Right lobe of liver (tissue), 6 donors: ENCODE measurements around the gene SNX5. TPM values are rescaled to one million over a fixed set of nuclear protein-coding genes. Genes with fewer than 3 reads are reported as not detected.

Source experiments
- ATAC-seq, 4 donors: fragments of 200-7000 bp; cut with Tn5 transposase; one replicate each; pipeline ENCODE4 v1.9.1; 2020; ENCODE audit warnings: mild to moderate bottlenecking in 4 of 4, moderate library complexity in 4 of 4
- DNase-seq, 3 donors: peaks; one replicate each; pipeline ENCODE4 v3.0.0-alpha.2; 2020
- H3K27ac ChIP-seq, 3 donors: fragments of 200-600 bp; one replicate each; pipeline ENCODE4 v1.8.0; 2022
- H3K27me3 ChIP-seq, 2 donors: fragments of 200-600 bp; one replicate each; pipeline ENCODE4 v1.8.0; 2022
- H3K36me3 ChIP-seq, 4 donors: fragments of 200-600 bp; sonication (generic) in 1 of 4; one replicate each; pipeline versions ENCODE4 v1.5.1 to v1.8.0; 2017 to 2022; ENCODE audit warnings: control low read depth in 1 of 4
- H3K4me1 ChIP-seq, 4 donors: fragments of 200-600 bp; sonication (generic) in 1 of 4; one replicate each; pipeline versions ENCODE4 v1.5.1 to v1.8.0; 2017 to 2022; ENCODE audit warnings: control low read depth in 1 of 4
- H3K4me3 ChIP-seq, 3 donors: fragments of 200-600 bp; one replicate each; pipeline ENCODE4 v1.8.0; 2022
- H3K9me3 ChIP-seq, 4 donors: fragments of 200-600 bp; sonication (generic) in 1 of 4; one replicate each; pipeline versions ENCODE4 v1.5.1 to v1.8.0; 2017 to 2022; ENCODE audit warnings: control low read depth in 1 of 4
- POLR2A ChIP-seq: fragments of 450-650 bp; IDR thresholded peaks from one replicate; pipeline ENCODE4 v1.6.1; 2017; ENCODE audit warnings: antibody characterized with exemption, mild to moderate bottlenecking
- WGBS: methylation state at CpG from one replicate; pipeline ENCODE4 v1.1.6; 2018; ENCODE audit warnings: low coverage, low lambda C conversion rate; ENCODE audit not compliant: insufficient coverage; ENCODE audit errors: missing lambda C conversion rate; 5-methylcytosine and 5-hydroxymethylcytosine counted together
- intact Hi-C, 2 donors: fragments of 100-400 bp; cut with DNase I; formaldehyde crosslinking; loops; one replicate each; pipeline versions ENCODE4 v1.11.2 to v1.14.1; 2022
- total RNA-seq, 6 experiments: library from RNA; depleted of rRNA in 2 of 6; stranded (reverse); fragments of >200 nt in 2 of 6; fragmentation: NEBNext Ultra II Directional in 3 of 6; extraction: Animal tissue kit (Norgen Biotek cat#: 25700) in 3 of 6; gene quantifications; one replicate each; pipeline versions ENCODE4 v1.1.0 to v1.2.4, GENCODE V29; 2016 to 2023
- TF ChIP-seq, protein P1 (sequence below), 4 donors: fragments of 200-600 bp in 3 of 4; fragments of 450-650 bp in 1 of 4; IDR thresholded peaks; one replicate each; pipeline versions ENCODE4 v1.5.1 to v1.8.0; 2016 to 2022; ENCODE audit warnings: antibody characterized with exemption in 4 of 4, mild to moderate bottlenecking in 2 of 4
- donor health status: DM: no; HTN: yes; CAD: no.
- donor health status: DM: no; HTN: no; CAD: no.
- donor health status: DM: no; HTN: no; CAD: no.
- donor health status: DM: no; HTN: yes; CAD: no.
- donor health status: DM: no; HTN: yes; CAD: no.

Gene SNX5
- total RNA-seq, 6 experiments from 2014 or later, result 32.6 to 74.5 (median 46.0) TPM

DNA sequence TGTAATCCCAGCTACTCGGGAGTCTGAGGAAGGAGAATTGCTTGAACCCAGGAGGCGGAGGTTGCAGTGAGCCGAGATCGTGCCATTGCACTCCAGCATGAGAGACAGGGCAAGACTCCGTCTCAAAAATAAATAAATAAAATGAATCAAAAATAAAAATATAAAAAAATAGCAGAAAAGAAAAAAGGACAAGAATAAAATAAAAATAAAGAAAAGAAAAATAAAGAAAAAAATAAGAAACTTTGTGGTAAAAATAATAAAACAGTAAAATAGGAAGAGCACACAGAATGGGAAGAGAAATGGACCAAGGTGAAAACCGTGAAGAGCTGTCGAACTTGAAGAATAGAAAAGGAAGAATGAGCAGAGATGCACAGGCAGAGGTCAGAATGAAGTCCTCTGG is 63.0 kb downstream of the SNX5 start:
- DNase-seq (no peak), ATAC-seq (no peak)
- intact Hi-C loops, result loop anchor here in 1 of 2 donors (10.0 kb wide), 1 partner anchor 281 kb away; no protein-coding TSS in a partner anchor
- TF ChIP-seq, protein P1, sequence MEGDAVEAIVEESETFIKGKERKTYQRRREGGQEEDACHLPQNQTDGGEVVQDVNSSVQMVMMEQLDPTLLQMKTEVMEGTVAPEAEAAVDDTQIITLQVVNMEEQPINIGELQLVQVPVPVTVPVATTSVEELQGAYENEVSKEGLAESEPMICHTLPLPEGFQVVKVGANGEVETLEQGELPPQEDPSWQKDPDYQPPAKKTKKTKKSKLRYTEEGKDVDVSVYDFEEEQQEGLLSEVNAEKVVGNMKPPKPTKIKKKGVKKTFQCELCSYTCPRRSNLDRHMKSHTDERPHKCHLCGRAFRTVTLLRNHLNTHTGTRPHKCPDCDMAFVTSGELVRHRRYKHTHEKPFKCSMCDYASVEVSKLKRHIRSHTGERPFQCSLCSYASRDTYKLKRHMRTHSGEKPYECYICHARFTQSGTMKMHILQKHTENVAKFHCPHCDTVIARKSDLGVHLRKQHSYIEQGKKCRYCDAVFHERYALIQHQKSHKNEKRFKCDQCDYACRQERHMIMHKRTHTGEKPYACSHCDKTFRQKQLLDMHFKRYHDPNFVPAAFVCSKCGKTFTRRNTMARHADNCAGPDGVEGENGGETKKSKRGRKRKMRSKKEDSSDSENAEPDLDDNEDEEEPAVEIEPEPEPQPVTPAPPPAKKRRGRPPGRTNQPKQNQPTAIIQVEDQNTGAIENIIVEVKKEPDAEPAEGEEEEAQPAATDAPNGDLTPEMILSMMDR (IDR thresholded peaks at IDR 0.05), result no peak
- TF ChIP-seq POLR2A, result no peak
- Histone ChIP-seq H3K4me1 (peaks cover 0 to 7% (median under 1%) of the 10 kb centered on the region in 4 donors), H3K27me3 (no peaks in the 10 kb centered on the region), H3K27ac (no peak overlapping the region), H3K36me3 (no peaks in the 10 kb centered on the region), H3K4me3 (no peak overlapping the region), H3K9me3 (no peaks in the 10 kb centered on the region)
- WGBS, result 81% methylated on average over 6 of the region's 7 CpGs

GRCh38 chr20:17904027-17904426 is 64.6 kb downstream of the SNX5 start:
- TF ChIP-seq, protein P1 (IDR thresholded peaks at IDR 0.05), result no peak
- no peak for TF ChIP-seq POLR2A
- DNase-seq, result no peak
- Histone ChIP-seq H3K36me3 (no peaks in the 10 kb centered on the region), H3K27ac (no peak overlapping the region), H3K27me3 (no peaks in the 10 kb centered on the region), H3K9me3 (no peaks in the 10 kb centered on the region), H3K4me1 (no peaks in the 10 kb centered on the region), H3K4me3 (no peak overlapping the region)
- WGBS, result 67% methylated on average over 1 of the region's 3 CpGs
- intact Hi-C loops, result loop anchor here in 1 of 2 donors (10.0 kb wide), 1 partner anchor 279 kb away; no protein-coding TSS in a partner anchor
- ATAC-seq, result no peak

DNA sequence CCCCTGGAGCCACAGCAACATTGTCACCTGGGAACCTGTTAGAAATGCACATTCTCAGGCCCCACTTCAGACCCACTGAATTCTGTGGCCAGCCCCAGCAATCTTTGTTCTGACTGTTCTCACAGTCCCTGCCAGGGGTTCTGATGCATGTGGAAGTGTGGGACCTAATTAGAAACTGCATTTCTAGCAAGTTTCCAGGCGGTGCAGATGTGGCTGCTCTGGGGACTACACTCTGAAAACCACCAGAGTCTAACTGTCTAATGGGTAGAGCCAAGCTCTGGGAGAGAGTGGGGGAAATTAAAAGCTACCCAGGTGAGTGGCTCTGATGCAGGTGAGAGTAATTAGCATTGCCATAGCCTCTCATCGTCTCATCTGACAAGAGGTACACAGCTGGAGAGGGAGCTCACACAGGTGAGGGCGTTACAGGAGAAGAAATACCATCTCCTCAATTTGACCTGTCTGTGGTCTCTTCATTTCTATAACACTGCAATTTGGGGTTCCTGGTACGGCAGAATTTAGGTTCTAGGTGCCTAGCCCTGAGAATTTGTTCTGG is 66.0 kb downstream of the SNX5 start:
- no peak for TF ChIP-seq POLR2A
- TF ChIP-seq, protein P1 (IDR thresholded peaks at IDR 0.05), result no peak
- Histone ChIP-seq H3K4me3 (no peak overlapping the region), H3K27ac (no peak overlapping the region), H3K36me3 (no peaks in the 10 kb centered on the region), H3K4me1 (peaks cover 0 to 9% (median 0%) of the 10 kb centered on the region in 4 donors), H3K27me3 (no peaks in the 10 kb centered on the region), H3K9me3 (no peaks in the 10 kb centered on the region)
- ATAC-seq, result no peak
- intact Hi-C loops, result loop anchor here in 1 of 2 donors (10.0 kb wide), 1 partner anchor 278 kb away; no protein-coding TSS in a partner anchor
- DNase-seq, result no peak
- WGBS, result 48% methylated on average over 3 of the region's 4 CpGs

DNA sequence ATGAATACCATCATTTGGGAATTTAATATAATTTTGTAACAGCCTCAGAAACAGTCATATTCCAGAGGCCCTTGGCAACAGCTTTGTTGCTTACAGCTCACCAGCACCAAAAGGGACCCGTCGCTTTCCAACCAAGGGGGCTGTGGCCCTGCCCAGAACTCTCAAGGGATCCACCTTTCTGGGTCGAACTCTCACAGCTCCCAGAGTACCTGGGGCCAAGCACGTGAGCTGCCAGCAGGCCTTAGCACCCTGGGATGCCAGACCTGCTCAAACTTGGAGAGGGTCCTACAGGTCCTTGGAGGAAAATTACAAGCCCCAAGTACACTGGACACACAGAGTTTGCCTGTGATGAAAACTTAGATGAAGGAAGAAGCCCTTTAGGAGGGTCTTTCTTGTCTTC is 66.6 kb downstream of the SNX5 start:
- intact Hi-C loops, result loop anchor here in 1 of 2 donors (10.0 kb wide), 1 partner anchor 277 kb away; no protein-coding TSS in a partner anchor
- no peak overlapping the region for H3K27ac ChIP-seq
- ATAC-seq, result no peak
- 70% methylated on average over 4 of the region's 4 CpGs for WGBS
- DNase-seq, result no peak
- H3K9me3 ChIP-seq, result no peaks in the 10 kb centered on the region
- H3K4me1 ChIP-seq, result peaks cover 0 to 15% (median 2%) of the 10 kb centered on the region in 4 donors
- H3K27me3 ChIP-seq, result no peaks in the 10 kb centered on the region
- H3K36me3 ChIP-seq, result no peaks in the 10 kb centered on the region
- TF ChIP-seq, protein P1 (IDR thresholded peaks at IDR 0.05), result no peak
- TF ChIP-seq POLR2A, result no peak
- H3K4me3 ChIP-seq, result no peak overlapping the region
